GM12878 (cell line): Measurements from ENCODE around the gene PRMT3.

ENCODE experiments used
- ATF2 ChIP-seq: IDR thresholded peaks from 2 replicates; pipeline ENCODE4 v1.6.1; 2012; ENCODE audit warnings: low read length, inconsistent platforms
- CHD2 ChIP-seq: IDR thresholded peaks from 2 replicates; pipeline ENCODE4 v1.6.1; 2011; ENCODE audit warnings: low read depth, low read length, improper control_type of control experiment, borderline replicate concordance
- CTCF ChIP-seq, 3 experiments: IDR thresholded peaks in 2 of 3; conservative IDR thresholded peaks in 1 of 3; 2 replicates each; pipeline ENCODE4 v1.5.1; 2011; ENCODE audit warnings: low read depth in 3 of 3, low read length in 3 of 3, mild to moderate bottlenecking in 3 of 3, control low read depth in 2 of 3, moderate library complexity in 2 of 3, inconsistent platforms in 1 of 3, mixed read lengths in 1 of 3; ENCODE audit not compliant: control insufficient read depth in 2 of 3, insufficient read depth in 1 of 3; ENCODE audit errors: extremely low read depth in 1 of 3
- EP300 ChIP-seq, 2 experiments: fragments of 150-350 bp in 1 of 2; IDR thresholded peaks; 2 replicates each; pipeline ENCODE4 v1.6.1; 2011 to 2012; ENCODE audit warnings: low read depth in 2 of 2, low read length in 2 of 2, borderline replicate concordance in 1 of 2, improper control_type of control experiment in 1 of 2, inconsistent platforms in 1 of 2; ENCODE audit not compliant: control insufficient read depth in 1 of 2
- GATAD2B ChIP-seq: fragments of 450-650 bp; conservative IDR thresholded peaks from 2 replicates; pipeline ENCODE4 v1.6.1; 2017; ENCODE audit warnings: low read depth, mild to moderate bottlenecking, moderate library complexity
- KDM1A ChIP-seq: fragments of 200-600 bp; sonication (generic); IDR thresholded peaks from 2 replicates; pipeline ENCODE4 v1.6.1; 2016; ENCODE audit warnings: borderline replicate concordance
- MTA2 ChIP-seq: fragments of 450-650 bp; IDR thresholded peaks from 2 replicates; pipeline ENCODE4 v1.6.1; 2016; ENCODE audit warnings: low read depth, mild to moderate bottlenecking, moderate library complexity
- MXI1 ChIP-seq: fragments of 150-350 bp; IDR thresholded peaks from 2 replicates; pipeline ENCODE4 v1.6.1; 2011; ENCODE audit warnings: low read depth, mild to moderate bottlenecking, inconsistent platforms, low read length, improper control_type of control experiment
- POLR2A ChIP-seq: IDR thresholded peaks from 2 replicates; pipeline ENCODE4 v1.6.1; 2011; ENCODE audit warnings: low read depth, mild to moderate bottlenecking, low read length
- POLR2AphosphoS5 ChIP-seq: IDR thresholded peaks from 2 replicates; pipeline ENCODE4 v1.6.1; 2011; ENCODE audit warnings: mild to moderate bottlenecking, low read length, inconsistent platforms
- RFX5 ChIP-seq: IDR thresholded peaks from 2 replicates; pipeline ENCODE4 v1.6.1; 2011; ENCODE audit warnings: low read depth, low read length, improper control_type of control experiment
- SMARCA5 ChIP-seq: fragments of 450-650 bp; IDR thresholded peaks from 2 replicates; pipeline ENCODE4 v1.6.1; 2017; ENCODE audit warnings: mild to moderate bottlenecking
- YY1 ChIP-seq: IDR thresholded peaks from 2 replicates; pipeline ENCODE4 v1.6.1; 2011; ENCODE audit warnings: low read depth, mild to moderate bottlenecking, low read length
- TF ChIP-seq, protein P1 (sequence below): IDR thresholded peaks from 2 replicates; pipeline ENCODE4 v1.6.1; 2011; ENCODE audit warnings: low read depth, mild to moderate bottlenecking, low read length, moderate library complexity, borderline replicate concordance; ENCODE audit errors: extremely low read depth

- TF ChIP-seq CTCF (IDR thresholded peaks at IDR 0.05 in 2 of 3, conservative IDR thresholded peaks at IDR 0.05 in 1 of 3; ENCODE audit: control insufficient read depth in 2 of 3, extremely low read depth in 1 of 3, insufficient read depth in 1 of 3, low read depth in 3 of 3, low read length in 3 of 3) (no peak), GATAD2B (no peak), RFX5 (no peak), SMARCA5 (no peak), YY1 (no peak), EP300 (IDR thresholded peaks at IDR 0.05; ENCODE audit: borderline replicate concordance in 1 of 2, control insufficient read depth in 1 of 2, low read depth in 2 of 2, low read length in 2 of 2) (no peak), MTA2 (no peak), CHD2 (no peak), POLR2AphosphoS5 (no peak), MXI1 (no peak), ATF2 (no peak), KDM1A (no peak), POLR2A (no peak)
- TF ChIP-seq, protein P1, sequence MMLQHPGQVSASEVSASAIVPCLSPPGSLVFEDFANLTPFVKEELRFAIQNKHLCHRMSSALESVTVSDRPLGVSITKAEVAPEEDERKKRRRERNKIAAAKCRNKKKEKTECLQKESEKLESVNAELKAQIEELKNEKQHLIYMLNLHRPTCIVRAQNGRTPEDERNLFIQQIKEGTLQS = no peak
These were observed 109.7 kb downstream of the PRMT3 start for GRCh38 chr11:20497124-20497792.
